B cell (primary cell): ENCODE results near the gene EDC3. TPM values are rescaled to one million over a fixed set of nuclear protein-coding genes. Genes with fewer than 3 reads are reported as not detected.

Experiments used
- ATAC-seq: fragments of 200-7000 bp; cut with Tn5 transposase; one replicate; pipeline ENCODE4 v1.10.0; 2021; ENCODE audit warnings: low read depth, mild to moderate bottlenecking, moderate number of reproducible peaks, moderate library complexity
- CTCF ChIA-PET: fragments of 350-600 bp; sonication (Branson Sonifier 250); formaldehyde crosslinking; loops from one replicate; lab custom pipeline; 2021; ENCODE audit warnings: antibody characterized with exemption, inconsistent platforms; lab: Charles Lee
- POLR2A ChIA-PET: fragments of 350-600 bp; sonication (Branson Sonifier 250); formaldehyde crosslinking; loops from one replicate; lab custom pipeline; 2021; ENCODE audit warnings: antibody characterized with exemption; lab: Charles Lee
- DNase-seq: peaks from one replicate; pipeline ENCODE4 v3.0.0; 2013
- H2AFZ ChIP-seq: 2 replicates; pipeline ENCODE4 v1.6.1; 2012; ENCODE audit warnings: mild to moderate bottlenecking, low read depth, low read length; ENCODE audit not compliant: insufficient read depth, poor library complexity, severe bottlenecking
- H3K27ac ChIP-seq, 2 donors: 1 replicate in 1 of 2; 2 replicates in 1 of 2; pipeline ENCODE4 v1.5.1; 2012 to 2013; ENCODE audit warnings: low read length in 2 of 2, mild to moderate bottlenecking in 2 of 2, moderate library complexity in 1 of 2
- H3K27me3 ChIP-seq, 4 experiments: fragments of 200-600 bp in 1 of 4; sonication (generic) in 1 of 4; replicated peaks in 1 of 4; 1 replicate in 2 of 4; 2 replicates in 2 of 4; pipeline versions ENCODE4 v1.6.1 to v1.7.0; 2013 to 2016; ENCODE audit warnings: low read length in 3 of 4, mild to moderate bottlenecking in 2 of 4, mixed read lengths in 1 of 4, moderate library complexity in 1 of 4; ENCODE audit not compliant: insufficient read depth in 4 of 4, control insufficient read depth in 3 of 4; ENCODE audit errors: control extremely low read depth in 1 of 4
- H3K36me3 ChIP-seq, 2 experiments: replicated peaks in 1 of 2; 1 replicate in 1 of 2; 2 replicates in 1 of 2; pipeline versions ENCODE4 v1.6.1 to v1.7.1; 2013; ENCODE audit warnings: low read length in 1 of 2; ENCODE audit not compliant: insufficient read depth in 2 of 2, control insufficient read depth in 1 of 2; ENCODE audit errors: control extremely low read depth in 1 of 2, extremely low read depth in 1 of 2
- H3K4me1 ChIP-seq, 2 donors: fragments of 200-600 bp in 1 of 2; sonication (generic) in 1 of 2; 1 replicate in 1 of 2; 2 replicates in 1 of 2; pipeline versions ENCODE4 v1.5.1 to v1.6.1; 2013 to 2017; ENCODE audit warnings: low read length in 2 of 2; ENCODE audit not compliant: control insufficient read depth in 2 of 2, insufficient read depth in 2 of 2
- H3K4me2 ChIP-seq: replicated peaks from 2 replicates; pipeline ENCODE3; 2012; ENCODE audit warnings: mild to moderate bottlenecking, low read depth, low read length; ENCODE audit not compliant: poor library complexity, severe bottlenecking
- H3K4me3 ChIP-seq, 5 experiments: fragments of 200-600 bp in 1 of 5; sonication (generic) in 1 of 5; 1 replicate in 3 of 5; 2 replicates in 2 of 5; pipeline versions ENCODE4 v1.5.1 to v1.7.0; 2011 to 2016; ENCODE audit warnings: low read length in 4 of 5, mild to moderate bottlenecking in 4 of 5, low read depth in 2 of 5, control low read depth in 1 of 5, moderate library complexity in 1 of 5; ENCODE audit not compliant: insufficient read depth in 1 of 5; ENCODE audit errors: control extremely low read depth in 1 of 5, extremely low read depth in 1 of 5
- H3K79me2 ChIP-seq: fragments of 200-600 bp; sonication (generic); one replicate; pipeline ENCODE4 v1.6.0; 2016; ENCODE audit warnings: low read length; ENCODE audit not compliant: control insufficient read depth, insufficient read depth
- H3K9ac ChIP-seq: fragments of 200-600 bp; sonication (generic); 2 replicates; pipeline ENCODE4 v1.6.1; 2017; ENCODE audit warnings: mild to moderate bottlenecking, low read length, moderate library complexity
- H3K9me3 ChIP-seq, 3 donors: one replicate each; pipeline versions ENCODE4 v1.6.1 to v1.7.1; 2013; ENCODE audit warnings: low read length in 2 of 3; ENCODE audit not compliant: control insufficient read depth in 2 of 3, insufficient read depth in 1 of 3; ENCODE audit errors: control extremely low read depth in 1 of 3
- H4K20me1 ChIP-seq: 2 replicates; pipeline ENCODE4 v1.6.0; 2012; ENCODE audit warnings: mild to moderate bottlenecking, low read length; ENCODE audit not compliant: insufficient read depth, control insufficient read depth, poor library complexity, severe bottlenecking
- H3K27ac Mint-ChIP-seq: one replicate; pipeline ENCODE4 v1.8.0; 2021; ENCODE audit warnings: mixed read lengths
- H3K27me3 Mint-ChIP-seq: one replicate; pipeline ENCODE4 v1.8.0; 2021; ENCODE audit warnings: mixed read lengths
- H3K4me1 Mint-ChIP-seq: one replicate; pipeline ENCODE4 v1.8.0; 2021; ENCODE audit warnings: mixed read lengths
- H3K4me3 Mint-ChIP-seq: one replicate; pipeline ENCODE4 v1.8.0; 2021; ENCODE audit warnings: mixed read lengths
- H3K9me3 Mint-ChIP-seq: one replicate; pipeline ENCODE4 v1.8.0; 2022; ENCODE audit warnings: mixed read lengths; ENCODE audit not compliant: insufficient read depth
- CTCF ChIP-seq: fragments of 200-600 bp; IDR thresholded peaks from one replicate; pipeline ENCODE4 v1.8.0; 2022; ENCODE audit warnings: antibody characterized with exemption, mild to moderate bottlenecking
- EZH2 ChIP-seq: IDR thresholded peaks from 2 replicates; pipeline ENCODE4 v1.6.1; 2012; ENCODE audit warnings: borderline replicate concordance, low read depth, mild to moderate bottlenecking, moderate library complexity, low read length; ENCODE audit not compliant: insufficient read depth, poor library complexity, severe bottlenecking
- WGBS: methylation state at CpG from one replicate; pipeline ENCODE4 v1.1.5; 2013; ENCODE audit warnings: missing lambda C conversion rate; ENCODE audit not compliant: insufficient coverage; 5-methylcytosine and 5-hydroxymethylcytosine counted together
- intact Hi-C: fragments of 100-400 bp; cut with micrococcal nuclease; formaldehyde crosslinking; loops from one replicate; pipeline ENCODE4 v1.10.0; 2022
- polyA plus RNA-seq: library from polyadenylated mRNA; depleted of rRNA; stranded (reverse); fragments of >200 nt; gene quantifications from 2 replicates; pipeline ENCODE4 v1.2.3, GENCODE V29; 2012
- total RNA-seq, 2 donors: library from RNA; stranded (reverse); fragments of 120-200 nt in 1 of 2; gene quantifications; 1 replicate in 1 of 2; 2 replicates in 1 of 2; pipeline versions ENCODE4 v1.2.3 to v1.2.4, GENCODE V29; 2013 to 2022

EDC3 gene
- total and polyA plus RNA-seq, 2 donors (not counting 1 experiment from before 2014, with no cell fraction given), result 16.9 to 55.4 TPM

- Histone ChIP-seq H3K79me2 (peaks cover 19% of the 10 kb centered on the region), H3K4me3 (no peak overlapping the region), H3K4me1 (peaks cover 9 to 21% of the 10 kb centered on the region in 2 donors), H3K36me3 (no peaks in the 10 kb centered on the region), H3K27me3 (no peaks in the 10 kb centered on the region), H3K27ac (no peak overlapping the region), H4K20me1 (peaks cover 11% of the 10 kb centered on the region), H3K4me2 (no peak overlapping the region), H3K9me3 (no peaks in the 10 kb centered on the region), H3K9ac (no peak overlapping the region), H2AFZ (no peak overlapping the region)
- ChIA-PET CTCF (interaction anchor here (17.8 kb wide), 1 partner anchor 21 kb away, joined by 371 read pairs; no protein-coding TSS in a partner anchor), POLR2A (interaction anchor here (1.1 to 1.8 kb wide), 2 partner anchors 66 to 71 kb away, joined by 4 read pairs; partner anchors contain the start of gene ARID3B)
- Mint-ChIP-seq H3K4me1 (peaks cover 15% of the 10 kb centered on the region), H3K9me3 (no peaks in the 10 kb centered on the region), H3K27ac (no peak overlapping the region), H3K4me3 (no peak overlapping the region), H3K27me3 (no peaks in the 10 kb centered on the region)
- ATAC-seq (no peak), DNase-seq (no peak)
- no peak for TF ChIP-seq EZH2
- TF ChIP-seq CTCF, result no peak
- 100% methylated on average over 3 of the region's 6 CpGs for whole genome bisulfite sequencing
- intact Hi-C loops, result no loop called here
Measured at GRCh38 chr15:74611834-74612233, 84.0 kb downstream of the EDC3 start.

GRCh38 chr15:74611341-74611740, 84.5 kb downstream of the EDC3 start:
- Mint-ChIP-seq H3K27me3 (no peaks in the 10 kb centered on the region), H3K4me1 (peaks cover 10% of the 10 kb centered on the region), H3K27ac (no peak overlapping the region), H3K4me3 (no peak overlapping the region), H3K9me3 (no peaks in the 10 kb centered on the region)
- CTCF ChIA-PET, result interaction anchor here (17.8 kb wide), 1 partner anchor 22 kb away, joined by 371 read pairs; no protein-coding TSS in a partner anchor
- Histone ChIP-seq H3K27me3 (no peaks in the 10 kb centered on the region), H4K20me1 (peaks cover 6% of the 10 kb centered on the region), H3K4me3 (no peak overlapping the region), H3K9me3 (no peaks in the 10 kb centered on the region), H3K79me2 (peaks cover 14% of the 10 kb centered on the region), H3K9ac (no peak overlapping the region), H3K36me3 (no peaks in the 10 kb centered on the region), H3K27ac (no peak overlapping the region), H3K4me2 (no peak overlapping the region), H2AFZ (no peak overlapping the region), H3K4me1 (peaks cover 4 to 16% of the 10 kb centered on the region in 2 donors)
- intact Hi-C loops, result no loop called here
- ATAC-seq, result no peak
- no peak for DNase-seq
- TF ChIP-seq CTCF, result no peak
- TF ChIP-seq EZH2, result no peak
- 93% methylated on average over 11 of the region's 11 CpGs for whole genome bisulfite sequencing
- POLR2A ChIA-PET, result interaction anchor here (1.1 to 1.8 kb wide), 2 partner anchors 65 to 70 kb away, joined by 4 read pairs; partner anchors contain the start of gene ARID3B
